Stimulated activated naive CD4-positive, alpha-beta T cell treated with Interleukin-2 at 50 U/mL for 16 hours (primary cell): Measurements from ENCODE around the gene CDH23.

Experiments
- DNase-seq: peaks from one replicate; lab custom pipeline; 2025; lab: John Stamatoyannopoulos, UW

The CDH23 gene

DNA sequence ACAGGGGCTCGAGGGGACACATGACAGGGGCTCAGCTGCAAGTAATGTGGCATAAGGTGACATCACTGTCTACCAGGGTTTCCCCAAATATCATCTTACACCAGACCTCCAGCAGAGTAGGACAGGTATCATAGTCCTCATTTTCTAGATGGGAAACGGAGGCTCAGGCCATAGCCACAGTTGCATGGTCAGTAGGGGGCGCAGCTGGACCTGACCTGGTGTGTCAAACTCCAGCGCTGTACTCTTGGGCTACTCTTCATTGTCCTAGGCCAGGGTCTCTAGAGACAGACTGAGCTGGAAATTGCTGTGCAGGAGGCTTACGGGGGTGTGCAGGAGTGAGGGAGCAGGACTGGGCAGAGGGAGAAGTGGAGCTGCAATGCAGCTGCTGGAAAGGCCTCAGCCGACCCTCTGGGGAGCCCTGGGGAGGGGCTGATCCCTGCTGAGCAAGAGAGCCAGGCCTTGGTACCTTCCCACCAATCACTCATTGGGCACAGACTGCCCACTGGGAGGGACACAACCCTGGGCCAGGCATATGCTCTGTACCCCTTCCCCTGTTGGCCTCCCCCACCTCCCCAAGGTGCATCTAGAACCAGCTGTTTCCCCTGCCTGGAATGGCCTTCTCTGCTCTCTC is 89.9 kb downstream of the CDH23 start:
- DNase-seq, result no peak

- DNase-seq, result no peak
These were observed 91.0 kb downstream of the CDH23 start for GRCh38 chr10:71487726-71488125.

GRCh38 chr10:71489077-71489476 is 92.4 kb downstream of the CDH23 start:
- no peak for DNase-seq

DNA sequence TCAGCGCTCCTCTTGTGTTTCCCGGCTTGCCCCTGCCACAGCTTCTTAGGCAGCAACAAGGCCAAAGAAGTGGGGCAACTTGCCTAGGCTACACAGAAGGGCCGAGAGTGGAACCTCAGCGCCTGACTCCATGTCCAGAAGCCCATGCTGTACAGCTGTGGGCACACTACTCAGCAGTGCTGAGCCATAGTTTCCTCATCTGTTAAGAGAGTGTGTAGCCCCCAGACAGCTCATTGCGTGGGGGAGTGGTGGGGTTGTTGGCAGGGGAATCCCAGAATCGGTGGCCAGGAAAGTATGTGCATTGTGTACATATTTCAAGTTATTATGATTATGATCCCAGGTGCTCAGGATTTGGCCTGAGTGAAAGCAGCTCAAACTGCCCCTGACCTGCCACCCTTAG is 96.2 kb downstream of the CDH23 start:
- no peak for DNase-seq

- no peak for DNase-seq
These were observed 97.0 kb downstream of the CDH23 start for GRCh38 chr10:71493741-71494140.

DNA sequence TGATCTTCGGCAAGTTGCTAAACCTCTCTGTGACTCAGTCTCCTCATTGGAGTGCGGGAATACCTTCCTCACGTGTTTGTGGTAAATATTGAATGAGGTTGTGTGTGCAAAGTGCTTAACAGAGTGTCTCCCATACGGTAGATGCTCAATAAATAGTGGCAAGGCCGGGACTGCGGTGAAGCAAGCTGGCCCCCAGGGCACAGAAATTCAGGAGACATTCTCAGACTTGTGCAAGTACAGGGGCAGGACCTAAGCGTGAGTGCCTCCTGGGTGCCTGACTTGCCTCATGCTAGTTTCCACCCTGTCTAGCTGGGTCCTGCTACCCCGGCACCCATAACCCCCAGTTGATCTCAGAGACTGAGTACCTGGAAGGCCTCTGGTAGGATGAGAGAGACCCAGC is 97.8 kb downstream of the CDH23 start:
- DNase-seq, result no peak

GRCh38 chr10:71494980-71495381 is 98.3 kb downstream of the CDH23 start:
- DNase-seq, result no peak

DNA sequence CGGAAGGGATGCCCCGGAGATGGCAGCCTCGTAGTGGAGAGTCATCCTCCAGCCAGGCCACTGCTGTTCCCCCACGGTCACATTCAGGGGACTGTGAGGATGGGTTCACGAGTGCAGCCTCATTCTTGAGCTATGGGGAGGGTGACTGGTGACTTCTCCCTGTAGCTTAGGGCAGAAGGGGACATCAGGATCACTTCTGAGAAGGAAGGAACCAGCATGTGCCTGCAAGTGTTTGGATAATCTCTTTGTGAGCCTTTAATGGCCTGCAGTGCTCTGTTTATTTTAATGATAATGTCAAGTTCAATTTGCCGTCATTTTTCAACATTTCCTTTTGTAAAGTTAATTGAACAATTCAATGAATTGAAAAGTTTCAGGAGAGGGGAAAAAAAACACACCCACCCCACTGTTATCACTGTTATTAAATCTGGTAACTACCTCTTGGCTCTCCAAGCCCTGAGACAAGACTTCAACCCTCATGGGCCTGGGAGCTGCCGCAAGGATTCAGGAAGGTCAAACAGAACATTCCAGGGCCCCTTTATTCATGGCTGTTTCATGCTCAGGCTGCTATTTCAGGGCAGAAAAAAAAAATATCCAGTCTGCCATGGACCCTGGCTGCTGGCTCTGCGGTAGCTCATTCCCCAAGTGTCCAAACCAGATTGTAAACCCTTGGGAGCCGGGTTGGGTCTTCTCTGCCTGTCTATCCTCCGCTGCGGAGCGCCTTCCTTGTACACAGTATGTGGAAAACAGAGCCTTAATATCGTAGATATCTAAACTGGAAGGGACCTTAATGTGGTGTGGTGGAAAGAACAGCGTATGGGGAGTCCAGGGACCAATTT is 100.4 kb downstream of the CDH23 start:
- no peak for DNase-seq

GRCh38 chr10:71497763-71498326 is 101.1 kb downstream of the CDH23 start:
- no peak for DNase-seq

GRCh38 chr10:71501402-71501801 is 104.7 kb downstream of the CDH23 start:
- no peak for DNase-seq

GRCh38 chr10:71502190-71502589 is 105.5 kb downstream of the CDH23 start:
- DNase-seq, result no peak

DNA sequence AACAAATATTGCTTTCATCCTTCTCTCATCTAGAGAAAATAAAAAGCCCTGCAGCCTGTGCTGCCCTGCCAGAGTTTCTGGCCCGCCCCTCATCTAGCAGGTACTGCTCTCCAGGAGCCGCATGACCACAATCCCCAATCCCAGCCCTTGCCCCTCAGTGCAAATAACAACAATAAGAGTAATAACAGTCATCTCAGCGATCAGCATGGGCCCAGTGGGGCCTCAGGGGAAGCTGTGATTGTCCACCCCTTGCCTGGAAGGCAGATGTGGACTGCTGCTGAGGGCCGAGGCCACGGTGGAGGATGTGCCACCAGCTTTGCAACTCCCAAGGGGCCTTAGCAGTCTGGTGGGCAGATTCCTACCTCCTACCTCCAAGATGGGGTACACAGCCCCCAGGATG is 106.1 kb downstream of the CDH23 start:
- DNase-seq, result no peak

DNA sequence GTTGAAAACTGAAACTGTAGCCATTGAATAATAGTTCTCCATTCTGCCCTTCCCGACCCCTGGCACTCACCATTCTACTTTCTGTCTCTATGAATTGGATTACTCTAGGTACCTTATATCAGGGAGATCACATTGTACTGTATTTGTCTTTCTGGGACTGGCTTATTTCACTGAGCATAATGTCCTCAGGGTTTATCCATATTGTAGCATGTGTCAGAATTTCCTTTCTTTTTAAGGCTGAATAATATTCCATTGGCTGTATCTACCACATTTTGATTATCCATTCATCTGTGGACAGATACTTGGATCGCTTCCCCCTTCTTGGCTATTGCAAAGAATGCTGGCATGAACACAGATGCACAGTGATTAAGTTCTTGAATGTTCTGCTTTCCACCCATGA is 107.4 kb downstream of the CDH23 start:
- DNase-seq, result no peak

- DNase-seq, result no peak
These were observed 107.8 kb downstream of the CDH23 start for GRCh38 chr10:71504570-71504969.

DNA sequence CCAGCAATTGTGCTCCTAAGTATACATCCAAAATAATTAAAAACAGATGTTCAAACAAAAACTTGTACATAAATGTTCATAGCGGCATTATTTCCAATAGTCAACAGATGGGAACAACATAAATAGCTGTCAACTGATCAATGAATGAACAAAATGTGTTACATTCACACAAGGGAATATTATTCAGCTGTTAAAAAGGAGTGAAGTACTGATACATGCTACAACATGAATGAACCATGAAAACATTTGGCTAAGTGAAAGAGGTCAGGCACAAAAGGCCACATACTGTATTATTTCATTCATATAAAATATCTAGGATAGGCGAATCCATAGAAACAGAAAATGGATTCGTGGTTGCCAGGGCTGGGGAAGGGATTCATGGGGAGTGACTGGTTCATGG is 109.1 kb downstream of the CDH23 start:
- no peak for DNase-seq

- DNase-seq, result no peak
These were observed 112.7 kb downstream of the CDH23 start for GRCh38 chr10:71509444-71509843.

DNA sequence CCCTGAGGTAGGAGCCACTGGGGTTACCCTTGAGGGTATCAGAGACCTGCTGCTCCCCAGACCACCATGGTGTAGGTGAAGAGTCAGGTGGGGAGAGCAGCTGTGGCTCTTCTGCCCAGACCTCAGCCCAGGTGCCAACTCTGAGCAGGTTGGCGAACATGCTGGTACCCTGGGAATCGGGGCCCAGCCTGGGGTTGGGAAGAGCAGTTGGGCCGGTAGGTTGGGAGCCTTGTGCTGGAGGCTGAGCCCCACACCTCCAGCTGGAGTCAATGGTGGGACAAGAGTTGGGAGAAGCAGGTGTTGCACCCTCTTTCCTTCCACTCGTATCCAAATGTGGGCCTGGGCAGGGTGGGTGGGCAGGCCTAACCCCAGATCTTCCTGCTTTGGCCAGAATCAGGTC is 114.5 kb downstream of the CDH23 start:
- DNase-seq, result no peak

DNA sequence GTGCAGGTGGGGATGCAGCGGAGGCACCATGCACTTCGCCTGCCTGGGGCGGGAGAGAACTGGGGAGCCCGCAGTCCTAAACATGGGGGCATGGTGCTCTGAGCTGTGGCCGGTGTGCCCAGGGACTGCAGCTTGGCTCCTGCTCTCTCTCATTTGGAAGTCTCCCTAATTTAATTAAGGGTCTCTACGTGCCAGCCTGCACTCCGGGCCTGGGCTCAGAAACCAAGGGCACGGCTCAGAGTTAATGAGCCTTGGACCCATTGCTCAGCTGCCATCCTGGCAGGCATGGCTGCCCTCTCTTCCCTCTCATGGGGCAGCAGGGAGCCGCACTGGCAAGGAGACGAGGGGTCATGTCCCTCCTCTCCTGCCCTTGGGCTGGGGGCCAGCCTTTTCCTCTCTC is 115.6 kb downstream of the CDH23 start:
- no peak for DNase-seq

DNA sequence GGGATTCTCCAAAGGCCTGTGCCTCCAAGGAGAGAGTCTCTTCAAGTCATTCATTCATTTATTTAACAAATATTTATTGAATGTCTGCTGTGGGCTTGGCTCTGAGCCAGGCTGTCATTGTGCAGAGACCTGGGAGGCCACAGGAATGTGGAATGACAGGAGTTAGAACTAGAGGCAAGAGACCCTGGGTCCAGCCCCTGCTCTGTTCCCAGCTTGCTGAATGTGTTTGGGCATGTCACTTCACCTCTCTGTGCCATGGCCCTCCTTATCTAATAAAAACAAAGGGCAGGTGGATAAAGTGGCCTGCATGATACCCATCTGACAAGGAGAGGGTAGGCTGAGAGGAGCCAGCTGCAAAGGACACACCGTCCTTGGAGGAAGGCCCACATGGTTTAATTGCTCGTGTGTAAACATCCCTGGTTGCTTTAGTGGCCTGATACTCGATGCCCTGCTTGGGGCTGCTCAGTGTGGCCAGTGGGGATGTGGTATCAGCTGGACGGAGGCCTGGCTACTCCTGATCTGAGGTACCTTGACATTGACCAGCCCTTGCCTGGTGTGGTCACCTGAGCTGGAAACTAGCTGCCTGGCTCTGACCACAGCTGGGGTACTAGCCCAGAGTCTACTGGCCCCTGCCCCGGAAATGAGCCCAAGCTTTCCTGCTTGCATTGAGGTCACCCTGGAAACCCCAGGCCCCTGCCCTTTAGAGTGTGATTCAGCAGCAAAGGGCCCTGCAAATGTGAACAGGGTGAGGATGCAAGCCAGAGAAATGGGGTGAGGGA is 116.2 kb downstream of the CDH23 start:
- DNase-seq, result no peak

GRCh38 chr10:71513540-71513853 is 116.8 kb downstream of the CDH23 start:
- no peak for DNase-seq

GRCh38 chr10:71513936-71514335 is 117.2 kb downstream of the CDH23 start:
- DNase-seq, result no peak

DNA sequence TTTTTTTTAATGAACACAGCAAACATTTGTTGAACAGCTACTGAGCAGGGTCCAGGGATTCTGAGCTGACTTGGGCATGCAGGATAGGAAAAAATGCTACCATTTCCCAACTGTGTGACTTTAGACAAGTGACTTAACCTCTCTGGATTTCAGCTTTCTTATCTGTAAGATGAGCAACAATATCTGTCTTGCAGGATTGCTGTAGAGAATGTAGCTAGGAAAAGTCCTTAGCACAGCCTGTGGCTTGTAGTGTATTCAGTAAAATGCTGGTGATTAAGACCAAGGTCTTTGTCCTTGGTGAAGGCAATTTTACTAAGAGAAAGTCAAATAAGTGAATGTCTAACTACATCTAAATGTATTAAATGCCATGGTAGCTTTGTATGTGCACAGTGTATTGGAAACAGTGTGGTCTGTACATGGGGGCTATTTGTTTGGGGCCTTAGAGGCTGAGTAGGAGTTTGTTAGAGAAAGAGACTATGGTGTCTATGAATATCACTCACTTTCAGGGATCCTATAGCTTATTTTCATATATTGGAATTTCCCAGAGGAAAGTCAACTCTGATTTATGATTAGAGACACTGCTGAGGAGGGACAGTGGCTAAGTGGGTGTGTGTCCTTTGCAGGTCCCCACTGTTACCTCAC is 118.9 kb downstream of the CDH23 start:
- no peak for DNase-seq
